OCI-LY3 (cell line): ENCODE data around the gene DYRK2.

Source experiments
- H2AFZ ChIP-seq: fragments of 200-600, 300-600 bp; shearing (Covaris generic); 2 replicates; pipeline ENCODE4 v1.6.0; 2014; ENCODE audit warnings: antibody characterized with exemption, low read depth, low read length
- H3K27ac ChIP-seq: fragments of 200-600, 300-600 bp; sonication (generic); 2 replicates; pipeline ENCODE4 v1.5.1; 2014; ENCODE audit warnings: mild to moderate bottlenecking, low read length, moderate library complexity, mixed read lengths
- H3K27me3 ChIP-seq: fragments of 200-600, 300-600 bp; sonication (generic); 2 replicates; pipeline ENCODE4 v1.6.1; 2014; ENCODE audit warnings: low read depth, low read length, mixed read lengths
- H3K36me3 ChIP-seq: fragments of 200-600, 300-600 bp; sonication (generic); replicated peaks from 2 replicates; pipeline ENCODE3; 2014; ENCODE audit warnings: low read depth, low read length, mixed read lengths
- H3K4me1 ChIP-seq: fragments of 300-600, 200-600 bp; sonication (generic); 2 replicates; pipeline ENCODE4 v1.6.1; 2014; ENCODE audit warnings: low read length, mixed read lengths
- H3K4me2 ChIP-seq: fragments of 200-600, 300-600 bp; sonication (generic); 2 replicates; pipeline ENCODE4 v1.6.1; 2014; ENCODE audit warnings: low read length, mixed read lengths
- H3K4me3 ChIP-seq: fragments of 300-600, 200-600 bp; sonication (generic); 2 replicates; pipeline ENCODE4 v1.5.1; 2014; ENCODE audit warnings: antibody characterized with exemption, mild to moderate bottlenecking, low read length, moderate library complexity
- H3K79me2 ChIP-seq: fragments of 300-600, 200-600 bp; shearing (Covaris generic); 2 replicates; pipeline ENCODE4 v1.6.1; 2014; ENCODE audit warnings: mild to moderate bottlenecking, low read length, mixed read lengths
- H3K9ac ChIP-seq: fragments of 300-600, 200-600 bp; shearing (Covaris generic); 2 replicates; pipeline ENCODE4 v1.6.0; 2014; ENCODE audit warnings: mild to moderate bottlenecking, low read length, moderate library complexity
- H3K9me3 ChIP-seq: fragments of 200-600, 300-600 bp; shearing (Covaris generic); 2 replicates; pipeline ENCODE4 v1.6.1; 2014; ENCODE audit warnings: low read length, mixed read lengths; ENCODE audit not compliant: insufficient read depth
- H4K20me1 ChIP-seq: fragments of 200-600, 300-600 bp; sonication (generic); 2 replicates; pipeline ENCODE4 v1.6.1; 2016; ENCODE audit warnings: low read length, mixed read lengths; ENCODE audit not compliant: insufficient read depth
- CTCF ChIP-seq: fragments of 200-600, 300-600 bp; sonication (generic); IDR thresholded peaks from 2 replicates; pipeline ENCODE4 v1.5.1; 2014; ENCODE audit warnings: antibody characterized with exemption, low read length, low read depth
- EZH2phosphoT487 ChIP-seq: fragments of 200-600 bp; shearing (Covaris generic); IDR thresholded peaks from 2 replicates; pipeline ENCODE4 v1.6.1; 2018; ENCODE audit warnings: antibody characterized with exemption, mixed run types, low read depth

Gene DYRK2

GRCh38 chr12:67621926-67622325 is 26.6 kb upstream of the DYRK2 start:
- H4K20me1 ChIP-seq = no peaks in the 10 kb centered on the region
- H3K4me3 ChIP-seq = no peak overlapping the region
- no peaks in the 10 kb centered on the region for H3K36me3 ChIP-seq
- H3K9ac ChIP-seq = no peak overlapping the region
- H3K27me3 ChIP-seq = no peaks in the 10 kb centered on the region
- H3K27ac ChIP-seq = no peak overlapping the region
- H3K9me3 ChIP-seq = no peaks in the 10 kb centered on the region
- H3K4me1 ChIP-seq = peaks cover 13% of the 10 kb centered on the region
- no peaks in the 10 kb centered on the region for H3K79me2 ChIP-seq
- no peak for TF ChIP-seq EZH2phosphoT487
- no peak for TF ChIP-seq CTCF
- H2AFZ ChIP-seq = no peak overlapping the region
- no peak overlapping the region for H3K4me2 ChIP-seq

- H3K27me3 ChIP-seq = no peaks in the 10 kb centered on the region
- H4K20me1 ChIP-seq = no peaks in the 10 kb centered on the region
- TF ChIP-seq CTCF = no peak
- no peak for TF ChIP-seq EZH2phosphoT487
- H3K9ac ChIP-seq = no peak overlapping the region
- H3K79me2 ChIP-seq = no peaks in the 10 kb centered on the region
- no peak overlapping the region for H3K4me2 ChIP-seq
- H3K4me3 ChIP-seq = no peak overlapping the region
- H3K9me3 ChIP-seq = no peaks in the 10 kb centered on the region
- no peak overlapping the region for H3K27ac ChIP-seq
- H3K36me3 ChIP-seq = no peaks in the 10 kb centered on the region
- H2AFZ ChIP-seq = no peak overlapping the region
- H3K4me1 ChIP-seq = peaks cover 6% of the 10 kb centered on the region
Observed at GRCh38 chr12:67623259-67623658, 25.3 kb upstream of the DYRK2 start.

- no peaks in the 10 kb centered on the region for H3K9me3 ChIP-seq
- H3K4me2 ChIP-seq = no peak overlapping the region
- H2AFZ ChIP-seq = no peak overlapping the region
- H3K79me2 ChIP-seq = no peaks in the 10 kb centered on the region
- H3K27me3 ChIP-seq = no peaks in the 10 kb centered on the region
- no peak for TF ChIP-seq CTCF
- no peak for TF ChIP-seq EZH2phosphoT487
- H3K9ac ChIP-seq = no peak overlapping the region
- no peaks in the 10 kb centered on the region for H4K20me1 ChIP-seq
- H3K4me1 ChIP-seq = no peaks in the 10 kb centered on the region
- no peak overlapping the region for H3K27ac ChIP-seq
- no peaks in the 10 kb centered on the region for H3K36me3 ChIP-seq
- H3K4me3 ChIP-seq = no peak overlapping the region
Observed at GRCh38 chr12:67624355-67624754, 24.2 kb upstream of the DYRK2 start.

- no peak overlapping the region for H2AFZ ChIP-seq
Observed at GRCh38 chr12:67625004-67625403, 23.5 kb upstream of the DYRK2 start.

More at GRCh38 chr12:67625004-67625403, 23.5 kb upstream of the DYRK2 start:
- no peak overlapping the region for H3K27ac ChIP-seq
- no peak overlapping the region for H3K4me3 ChIP-seq
- no peaks in the 10 kb centered on the region for H3K9me3 ChIP-seq
- no peaks in the 10 kb centered on the region for H3K4me1 ChIP-seq
- no peaks in the 10 kb centered on the region for H3K79me2 ChIP-seq
- H4K20me1 ChIP-seq = no peaks in the 10 kb centered on the region
- H3K9ac ChIP-seq = no peak overlapping the region
- H3K4me2 ChIP-seq = no peak overlapping the region
- TF ChIP-seq EZH2phosphoT487 (no peak), CTCF (no peak)
- no peaks in the 10 kb centered on the region for H3K36me3 ChIP-seq
- no peaks in the 10 kb centered on the region for H3K27me3 ChIP-seq
